Adipocyte (in vitro differentiated cells): Measurements from ENCODE around the gene BTBD9.

Experiments
- DNase-seq: peaks from one replicate; pipeline ENCODE4 v3.0.0-alpha.2; 2015; ENCODE audit warnings: low read depth
- H3K27me3 ChIP-seq: replicated peaks from 2 replicates; pipeline ENCODE4 v1.7.0; 2013; ENCODE audit warnings: mild to moderate bottlenecking, low read length, moderate library complexity; ENCODE audit not compliant: control insufficient read depth, insufficient read depth
- H3K36me3 ChIP-seq: 2 replicates; pipeline ENCODE4 v1.7.0; 2013; ENCODE audit warnings: low read length, mild to moderate bottlenecking, moderate library complexity; ENCODE audit not compliant: control insufficient read depth, insufficient read depth, severe bottlenecking
- H3K4me1 ChIP-seq: 2 replicates; pipeline ENCODE4 v1.7.0; 2013; ENCODE audit warnings: mild to moderate bottlenecking, low read length, moderate library complexity; ENCODE audit not compliant: control insufficient read depth, insufficient read depth
- H3K4me3 ChIP-seq: 2 replicates; pipeline ENCODE4 v1.7.0; 2013; ENCODE audit warnings: mild to moderate bottlenecking, low read length, moderate library complexity
- H3K9ac ChIP-seq: 2 replicates; pipeline ENCODE4 v1.7.0; 2013; ENCODE audit warnings: mild to moderate bottlenecking, low read length, moderate library complexity
- H3K9me3 ChIP-seq: 2 replicates; pipeline ENCODE4 v1.7.0; 2013; ENCODE audit warnings: mild to moderate bottlenecking, low read length, moderate library complexity; ENCODE audit not compliant: control insufficient read depth

BTBD9 gene

DNA sequence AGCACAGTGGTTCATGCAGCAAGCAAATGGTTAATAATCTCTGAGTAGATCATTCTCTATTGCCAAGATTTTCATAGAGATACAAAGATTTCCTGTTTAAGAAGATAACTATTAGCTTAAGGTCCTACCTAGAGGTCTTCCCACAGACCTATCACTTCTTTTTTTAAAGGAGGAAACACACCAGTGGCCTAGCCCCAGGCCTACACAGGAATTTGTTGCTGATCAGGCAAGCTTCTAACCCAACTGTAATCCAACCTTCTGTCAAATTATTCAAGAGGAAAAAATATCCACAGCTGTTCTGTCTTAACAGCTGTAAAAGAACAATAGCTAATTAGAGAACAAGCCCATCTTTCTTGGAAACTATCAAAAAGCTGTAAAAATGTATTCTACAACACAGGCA lies 332.8 kb downstream of the BTBD9 start:
- Histone ChIP-seq H3K9me3 (no peaks in the 10 kb centered on the region), H3K36me3 (no peaks in the 10 kb centered on the region), H3K27me3 (no peaks in the 10 kb centered on the region), H3K4me3 (no peak overlapping the region), H3K4me1 (peaks cover 5% of the 10 kb centered on the region), H3K9ac (no peak overlapping the region)
- no peak for DNase-seq

DNA sequence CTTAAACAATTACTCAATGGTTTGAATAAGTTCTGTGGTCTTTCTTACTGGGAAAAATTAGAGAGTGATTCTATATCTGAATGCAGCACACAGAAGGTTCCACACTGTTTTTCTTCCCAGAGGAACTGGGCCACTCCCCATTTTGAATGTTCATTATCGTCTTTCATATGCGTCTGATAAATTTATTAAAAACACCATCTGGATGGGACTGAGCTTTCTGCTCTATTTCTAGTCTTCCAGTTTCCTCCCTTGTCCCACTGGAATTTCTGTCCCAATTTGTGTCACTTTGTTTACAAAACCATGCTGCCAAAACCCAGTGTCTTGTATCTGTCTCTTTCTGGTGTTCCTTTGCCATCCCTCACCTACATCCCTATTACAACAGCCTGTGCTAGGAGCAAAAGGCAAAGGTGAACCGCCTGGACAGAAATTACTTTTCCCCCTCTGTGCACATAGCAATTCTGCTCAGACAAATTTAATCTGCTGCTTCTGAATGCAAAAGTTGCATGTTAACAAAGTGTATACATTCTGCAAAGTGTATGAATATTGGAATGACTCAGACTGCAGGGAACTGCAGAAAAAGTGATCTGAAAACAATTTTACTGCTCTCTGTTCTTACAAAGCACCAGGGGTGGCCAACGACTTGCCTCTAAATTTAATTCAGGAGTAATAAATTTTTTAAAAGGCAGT lies 333.6 kb downstream of the BTBD9 start:
- no peaks in the 10 kb centered on the region for H3K27me3 ChIP-seq
- peaks cover 5% of the 10 kb centered on the region for H3K4me1 ChIP-seq
- H3K4me3 ChIP-seq: no peak overlapping the region
- no peaks in the 10 kb centered on the region for H3K9me3 ChIP-seq
- no peak overlapping the region for H3K9ac ChIP-seq
- H3K36me3 ChIP-seq: no peaks in the 10 kb centered on the region
- no peak for DNase-seq

- H3K4me3 ChIP-seq: no peak overlapping the region
- DNase-seq: no peak
- H3K4me1 ChIP-seq: peaks cover 4% of the 10 kb centered on the region
- H3K36me3 ChIP-seq: no peaks in the 10 kb centered on the region
- no peaks in the 10 kb centered on the region for H3K9me3 ChIP-seq
- H3K27me3 ChIP-seq: no peaks in the 10 kb centered on the region
- no peak overlapping the region for H3K9ac ChIP-seq
Measured at GRCh38 chr6:38302838-38303237, 336.9 kb downstream of the BTBD9 start.

DNA sequence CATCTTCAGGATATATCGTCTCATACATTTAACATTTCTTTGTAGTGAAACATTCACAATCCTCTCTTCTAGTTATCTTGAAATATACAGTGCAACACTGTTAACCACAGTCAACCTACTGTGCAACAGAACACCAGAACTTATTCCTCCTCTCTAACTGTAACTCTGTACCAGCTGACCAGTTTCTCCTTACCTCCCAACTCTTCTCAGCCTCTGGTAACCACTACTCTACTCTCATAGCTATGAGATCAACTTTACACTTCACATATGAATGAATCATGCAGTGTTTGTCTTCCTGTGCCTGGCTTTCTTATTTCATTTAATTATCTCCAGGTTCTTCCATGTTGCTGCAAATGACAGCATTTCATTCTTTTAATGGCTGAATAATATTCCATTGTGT lies 337.6 kb downstream of the BTBD9 start:
- Histone ChIP-seq H3K9ac (no peak overlapping the region), H3K36me3 (no peaks in the 10 kb centered on the region), H3K9me3 (no peaks in the 10 kb centered on the region), H3K27me3 (no peaks in the 10 kb centered on the region), H3K4me3 (no peak overlapping the region), H3K4me1 (no peaks in the 10 kb centered on the region)
- DNase-seq: no peak

GRCh38 chr6:38290133-38290799 lies 349.5 kb downstream of the BTBD9 start:
- Histone ChIP-seq H3K4me3 (no peak overlapping the region), H3K9ac (no peak overlapping the region), H3K4me1 (no peaks in the 10 kb centered on the region), H3K9me3 (peaks cover 9% of the 10 kb centered on the region), H3K27me3 (no peaks in the 10 kb centered on the region), H3K36me3 (no peaks in the 10 kb centered on the region)
- DNase-seq: no peak

DNA sequence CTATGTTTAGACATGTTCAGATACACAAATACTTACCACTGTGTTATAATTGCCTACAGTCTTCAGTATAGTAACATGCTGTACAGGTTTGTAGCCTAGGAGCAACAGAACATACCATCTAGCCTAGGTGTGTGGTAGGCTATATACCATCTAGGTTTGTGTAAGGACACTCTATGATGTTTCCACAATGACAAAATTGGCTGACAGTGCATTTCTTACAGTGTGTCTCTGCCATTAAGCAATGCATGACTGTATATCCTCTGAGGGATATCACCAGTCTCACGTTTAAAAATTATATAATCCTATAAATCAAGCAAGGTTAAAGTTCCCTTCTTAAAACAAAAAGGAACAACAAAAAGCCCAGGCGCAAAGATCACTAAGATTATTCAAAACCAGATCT lies 352.2 kb downstream of the BTBD9 start:
- no peaks in the 10 kb centered on the region for H3K36me3 ChIP-seq
- DNase-seq: no peak
- no peak overlapping the region for H3K4me3 ChIP-seq
- H3K9ac ChIP-seq: no peak overlapping the region
- no peaks in the 10 kb centered on the region for H3K9me3 ChIP-seq
- H3K4me1 ChIP-seq: no peaks in the 10 kb centered on the region
- no peaks in the 10 kb centered on the region for H3K27me3 ChIP-seq

DNA sequence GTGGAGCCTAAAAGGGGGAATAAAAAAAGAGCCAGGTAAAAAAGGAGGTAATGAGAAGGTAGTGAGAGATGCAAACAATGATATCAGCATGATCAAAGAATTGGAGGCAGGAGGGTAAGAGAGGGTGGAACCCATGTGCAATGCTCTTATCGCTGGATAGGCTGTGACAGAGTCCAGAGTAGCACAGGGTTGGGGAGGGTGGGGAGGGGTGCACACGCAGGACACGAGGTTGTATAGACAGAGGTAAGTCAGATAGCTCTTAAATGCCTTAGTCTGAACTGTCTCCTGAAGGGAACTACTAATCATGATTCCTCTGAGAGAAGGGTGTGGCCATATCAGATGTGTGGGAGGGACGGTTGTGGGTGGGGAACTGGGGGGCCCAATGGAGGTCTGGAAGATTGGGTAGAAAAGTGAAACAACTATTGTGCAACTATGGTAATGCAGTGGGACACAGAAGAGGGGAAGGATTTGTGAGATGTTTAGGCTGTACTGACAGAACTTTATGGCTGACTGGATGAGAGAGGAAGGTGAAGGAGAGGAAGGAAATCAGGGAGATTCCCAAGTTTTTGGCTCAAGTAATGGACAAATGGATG lies 354.8 kb downstream of the BTBD9 start:
- Histone ChIP-seq H3K9ac (no peak overlapping the region), H3K27me3 (no peaks in the 10 kb centered on the region), H3K4me3 (no peak overlapping the region), H3K4me1 (no peaks in the 10 kb centered on the region), H3K36me3 (no peaks in the 10 kb centered on the region), H3K9me3 (no peaks in the 10 kb centered on the region)
- DNase-seq: no peak

GRCh38 chr6:38283734-38284362 lies 355.9 kb downstream of the BTBD9 start:
- Histone ChIP-seq H3K9ac (no peak overlapping the region), H3K9me3 (no peaks in the 10 kb centered on the region), H3K36me3 (no peaks in the 10 kb centered on the region), H3K4me3 (no peak overlapping the region), H3K4me1 (no peaks in the 10 kb centered on the region), H3K27me3 (no peaks in the 10 kb centered on the region)
- DNase-seq: no peak

DNA sequence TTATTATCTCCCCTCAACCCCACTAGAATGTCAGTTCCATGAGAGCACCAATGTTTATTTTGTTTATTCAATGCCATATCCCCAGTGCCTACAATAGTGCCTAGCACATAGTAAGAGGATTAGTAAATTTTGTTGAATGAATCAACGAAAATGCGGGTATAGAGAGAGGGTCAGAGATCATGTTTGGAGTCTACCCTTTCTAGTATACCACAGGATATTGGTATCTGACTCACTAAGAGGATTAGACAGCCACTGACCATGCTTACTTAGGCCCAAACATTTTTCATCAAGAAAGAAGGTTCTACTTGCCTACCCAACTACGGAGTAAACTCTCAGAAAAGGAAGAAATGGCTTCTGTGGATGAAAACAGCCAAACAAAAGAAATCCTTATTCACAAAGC lies 356.8 kb downstream of the BTBD9 start:
- no peak overlapping the region for H3K9ac ChIP-seq
- H3K4me1 ChIP-seq: no peaks in the 10 kb centered on the region
- H3K4me3 ChIP-seq: no peak overlapping the region
- H3K36me3 ChIP-seq: no peaks in the 10 kb centered on the region
- no peaks in the 10 kb centered on the region for H3K9me3 ChIP-seq
- no peak for DNase-seq
- H3K27me3 ChIP-seq: no peaks in the 10 kb centered on the region

DNA sequence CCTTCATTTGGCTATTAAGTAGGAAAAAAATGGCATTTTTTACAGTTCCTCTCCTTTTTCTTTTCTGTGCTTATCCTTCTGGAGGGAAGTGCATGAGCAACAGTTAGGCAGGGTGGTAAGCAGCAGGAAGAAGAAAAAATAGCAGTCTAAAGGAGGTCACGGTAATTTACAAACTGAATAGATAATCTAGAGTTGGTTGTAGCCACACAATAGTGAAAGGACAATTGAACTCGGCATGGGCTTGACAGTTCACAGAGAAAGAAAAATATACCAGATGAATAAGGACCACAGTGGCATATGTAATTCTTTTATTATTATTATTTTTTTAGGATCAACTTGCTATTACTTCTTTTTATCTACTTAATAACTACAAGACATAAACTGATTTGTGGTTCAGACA lies 358.6 kb downstream of the BTBD9 start:
- DNase-seq: no peak
- no peak overlapping the region for H3K9ac ChIP-seq
- no peak overlapping the region for H3K4me3 ChIP-seq
- no peaks in the 10 kb centered on the region for H3K27me3 ChIP-seq
- H3K9me3 ChIP-seq: no peaks in the 10 kb centered on the region
- H3K36me3 ChIP-seq: no peaks in the 10 kb centered on the region
- H3K4me1 ChIP-seq: no peaks in the 10 kb centered on the region

DNA sequence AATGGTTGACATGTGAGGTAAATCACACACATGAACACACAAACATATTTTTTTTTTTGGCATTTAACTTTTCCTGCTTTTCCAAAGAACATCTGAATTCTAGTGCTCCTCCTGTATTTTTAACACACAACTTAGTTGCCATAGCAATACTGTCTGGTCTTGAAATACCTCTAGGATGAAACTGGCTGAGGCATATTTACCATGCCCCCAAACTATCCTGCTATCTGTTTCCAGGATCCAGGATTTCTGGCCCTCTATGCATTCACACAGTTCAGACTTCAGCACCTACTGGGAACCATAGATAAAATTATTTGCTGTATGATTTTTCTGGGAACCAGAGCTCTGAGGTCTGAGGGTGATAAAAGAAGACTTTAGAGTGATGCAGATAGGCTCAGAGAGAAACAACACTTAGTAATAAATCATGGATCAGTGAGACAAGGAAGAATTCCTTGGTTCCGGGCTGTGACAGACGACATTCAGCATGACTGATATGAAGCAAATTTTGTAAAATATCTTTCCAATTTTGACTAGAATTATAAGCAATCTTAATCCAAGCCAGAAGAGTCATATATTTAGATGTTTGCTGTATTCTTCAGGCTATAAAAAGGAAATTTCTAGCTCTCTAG lies 359.7 kb downstream of the BTBD9 start:
- no peak for DNase-seq
- Histone ChIP-seq H3K4me3 (no peak overlapping the region), H3K4me1 (no peaks in the 10 kb centered on the region)

More for the DNA sequence above, 359.7 kb downstream of the BTBD9 start:
- Histone ChIP-seq H3K9ac (no peak overlapping the region), H3K9me3 (no peaks in the 10 kb centered on the region), H3K27me3 (no peaks in the 10 kb centered on the region), H3K36me3 (no peaks in the 10 kb centered on the region)
